ENCODE data around the gene GNRH2. TPM values are rescaled to one million over a fixed set of nuclear protein-coding genes. Genes with fewer than 3 reads are reported as not detected.
"Not testable (repeated sequence)": the region's sequence is repeated elsewhere in the genome, so short reads cannot be mapped to it uniquely, and the experiment has no call there.

Gene GNRH2
- total RNA-seq, 1 experiment from 2014 or later, result not detected

- no peak for DNase-seq (ENCODE audit: low spot score)
Observed at GRCh38 chr20:3042625-3043024, 797 bp upstream of the GNRH2 start.

GRCh38 chr20:3044336-3044965, 1.0 kb downstream of the GNRH2 start:
- DNase-seq (ENCODE audit: low spot score), result no peak

- DNase-seq (ENCODE audit: low spot score), result peak; percentile 49
Observed at GRCh38 chr20:3045042-3045815, 1.8 kb downstream of the GNRH2 start.

GRCh38 chr20:3045816-3046676, 2.6 kb downstream of the GNRH2 start, which contains the start of gene MRPS26:
Gene MRPS26, plus strand, starts transcription at chr20:3046052. Its CDS starts 17 bp downstream, at chr20:3046069.
- DNase-seq (ENCODE audit: low spot score), result peak; percentile 63

- peak; percentile 19 for DNase-seq (ENCODE audit: low spot score)
Observed at GRCh38 chr20:3046677-3047462, 3.4 kb downstream of the GNRH2 start.

GRCh38 chr20:3047486-3048419, 4.3 kb downstream of the GNRH2 start:
- DNase-seq (ENCODE audit: low spot score), result no peak

- no peak for DNase-seq (ENCODE audit: low spot score)
Observed at GRCh38 chr20:3051385-3052019, 8.1 kb downstream of the GNRH2 start.

GRCh38 chr20:3059489-3059888, 16.1 kb downstream of the GNRH2 start:
- DNase-seq (ENCODE audit: low spot score), result no peak

- not testable (repeated sequence) for DNase-seq (ENCODE audit: low spot score)
Observed at GRCh38 chr20:3064119-3064518, 20.7 kb downstream of the GNRH2 start.

- DNase-seq (ENCODE audit: low spot score), result no peak
Observed at GRCh38 chr20:3067139-3068014, 24.0 kb downstream of the GNRH2 start.

- DNase-seq (ENCODE audit: low spot score), result no peak
Observed at GRCh38 chr20:3068075-3068474, 24.7 kb downstream of the GNRH2 start.

- peak; percentile 58 for DNase-seq (ENCODE audit: low spot score)
Observed at GRCh38 chr20:3068986-3069900, 25.8 kb downstream of the GNRH2 start.

- DNase-seq (ENCODE audit: low spot score), result no peak
Observed at GRCh38 chr20:3070725-3071124, 27.3 kb downstream of the GNRH2 start.

GRCh38 chr20:3071266-3071609, 27.8 kb downstream of the GNRH2 start:
- no peak for DNase-seq (ENCODE audit: low spot score)

- no peak for DNase-seq (ENCODE audit: low spot score)
Observed at GRCh38 chr20:3071610-3072529, 28.4 kb downstream of the GNRH2 start, which contains the start of gene OXT. Gene OXT, plus strand, starts transcription at chr20:3071620. Its CDS starts 36 bp downstream, at chr20:3071656.

- DNase-seq (ENCODE audit: low spot score), result no peak
Observed at GRCh38 chr20:3072530-3073250, 29.3 kb downstream of the GNRH2 start.
